Measurements from ENCODE around the gene SERPINA10. TPM values are rescaled to one million over a fixed set of nuclear protein-coding genes. Genes with fewer than 3 reads are reported as not detected.
"Not testable (repeated sequence)": the region's sequence is repeated elsewhere in the genome, so short reads cannot be mapped to it uniquely, and the experiment has no call there.

SERPINA10 gene
- total and polyA plus RNA-seq, 2 experiments from 2014 or later: 0.11 TPM; not detected in 1

DNA sequence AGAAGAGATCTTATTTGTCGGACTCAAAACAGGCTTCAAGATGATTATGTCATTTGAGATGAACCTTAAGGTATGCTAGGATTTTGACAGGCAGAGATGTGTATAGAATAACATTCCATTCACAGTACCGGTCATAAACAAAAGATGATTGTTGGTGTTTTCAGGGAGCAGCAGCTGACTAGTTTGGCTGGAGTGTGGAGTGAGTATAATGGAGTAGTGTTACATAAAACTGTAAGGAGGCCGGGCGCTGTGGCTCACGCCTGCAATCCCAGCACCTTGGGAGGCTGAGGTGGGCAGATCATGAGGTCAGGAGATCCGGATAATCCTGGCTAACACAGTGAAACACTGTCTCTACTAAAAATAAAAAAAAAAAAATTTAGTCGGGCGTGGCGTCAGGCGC is 23.9 kb downstream of the SERPINA10 start:
- no peak for DNase-seq (ENCODE audit: low spot score)
- Histone ChIP-seq H3K4me3 (no peak overlapping the region), H3K4me2 (no peak overlapping the region), H3K79me2 (replicated peaks; ENCODE audit: insufficient read depth) (no peaks in the 10 kb centered on the region), H3F3A (replicated peaks; ENCODE audit: low read depth) (no peaks in the 10 kb centered on the region), H4K20me1 (replicated peaks; ENCODE audit: insufficient read depth) (no peaks in the 10 kb centered on the region), H3K9me2 (ENCODE audit: insufficient read depth) (no peaks in the 10 kb centered on the region), H3K27me3 (ENCODE audit: insufficient read depth) (no peaks in the 10 kb centered on the region), H2AFZ (no peak overlapping the region), H3K27ac (ENCODE audit: low read depth) (no peak overlapping the region), H3K4me1 (ENCODE audit: insufficient read depth) (no peaks in the 10 kb centered on the region), H3K36me3 (ENCODE audit: insufficient read depth) (no peaks in the 10 kb centered on the region)
- Mint-ChIP-seq H3K4me1 (no peaks in the 10 kb centered on the region), H3K9me3 (no peaks in the 10 kb centered on the region), H3K27me3 (ENCODE audit: insufficient read depth, low read depth, poor library complexity) (no peaks in the 10 kb centered on the region), H3K27ac (no peak overlapping the region), H3K36me3 (ENCODE audit: low read depth) (no peaks in the 10 kb centered on the region), H3K4me3 (no peak overlapping the region)
- TF ChIP-seq, protein P1, sequence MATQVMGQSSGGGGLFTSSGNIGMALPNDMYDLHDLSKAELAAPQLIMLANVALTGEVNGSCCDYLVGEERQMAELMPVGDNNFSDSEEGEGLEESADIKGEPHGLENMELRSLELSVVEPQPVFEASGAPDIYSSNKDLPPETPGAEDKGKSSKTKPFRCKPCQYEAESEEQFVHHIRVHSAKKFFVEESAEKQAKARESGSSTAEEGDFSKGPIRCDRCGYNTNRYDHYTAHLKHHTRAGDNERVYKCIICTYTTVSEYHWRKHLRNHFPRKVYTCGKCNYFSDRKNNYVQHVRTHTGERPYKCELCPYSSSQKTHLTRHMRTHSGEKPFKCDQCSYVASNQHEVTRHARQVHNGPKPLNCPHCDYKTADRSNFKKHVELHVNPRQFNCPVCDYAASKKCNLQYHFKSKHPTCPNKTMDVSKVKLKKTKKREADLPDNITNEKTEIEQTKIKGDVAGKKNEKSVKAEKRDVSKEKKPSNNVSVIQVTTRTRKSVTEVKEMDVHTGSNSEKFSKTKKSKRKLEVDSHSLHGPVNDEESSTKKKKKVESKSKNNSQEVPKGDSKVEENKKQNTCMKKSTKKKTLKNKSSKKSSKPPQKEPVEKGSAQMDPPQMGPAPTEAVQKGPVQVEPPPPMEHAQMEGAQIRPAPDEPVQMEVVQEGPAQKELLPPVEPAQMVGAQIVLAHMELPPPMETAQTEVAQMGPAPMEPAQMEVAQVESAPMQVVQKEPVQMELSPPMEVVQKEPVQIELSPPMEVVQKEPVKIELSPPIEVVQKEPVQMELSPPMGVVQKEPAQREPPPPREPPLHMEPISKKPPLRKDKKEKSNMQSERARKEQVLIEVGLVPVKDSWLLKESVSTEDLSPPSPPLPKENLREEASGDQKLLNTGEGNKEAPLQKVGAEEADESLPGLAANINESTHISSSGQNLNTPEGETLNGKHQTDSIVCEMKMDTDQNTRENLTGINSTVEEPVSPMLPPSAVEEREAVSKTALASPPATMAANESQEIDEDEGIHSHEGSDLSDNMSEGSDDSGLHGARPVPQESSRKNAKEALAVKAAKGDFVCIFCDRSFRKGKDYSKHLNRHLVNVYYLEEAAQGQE (IDR thresholded peaks at IDR 0.05; ENCODE audit: unreplicated experiment): no peak
- TF ChIP-seq ZNF114 (CRISPR knock-in tag; IDR thresholded peaks at IDR 0.05) (no peak), EZH2 (IDR thresholded peaks at IDR 0.05; ENCODE audit: low read depth, unreplicated experiment) (no peak), JUNB (IDR thresholded peaks at IDR 0.05; ENCODE audit: unreplicated experiment) (no peak), EZH2phosphoT487 (IDR thresholded peaks at IDR 0.05; ENCODE audit: unreplicated experiment) (no peak), ZNF331 (CRISPR knock-in tag; IDR thresholded peaks at IDR 0.05; ENCODE audit: low read depth) (no peak), STAT1 (IDR thresholded peaks at IDR 0.05; ENCODE audit: unreplicated experiment) (no peak), CREB1 (CRISPR knock-in tag; IDR thresholded peaks at IDR 0.05; ENCODE audit: low read depth) (no peak), NANOG (IDR thresholded peaks at IDR 0.05; ENCODE audit: borderline replicate concordance) (no peak)
- TF ChIP-seq, protein P2, sequence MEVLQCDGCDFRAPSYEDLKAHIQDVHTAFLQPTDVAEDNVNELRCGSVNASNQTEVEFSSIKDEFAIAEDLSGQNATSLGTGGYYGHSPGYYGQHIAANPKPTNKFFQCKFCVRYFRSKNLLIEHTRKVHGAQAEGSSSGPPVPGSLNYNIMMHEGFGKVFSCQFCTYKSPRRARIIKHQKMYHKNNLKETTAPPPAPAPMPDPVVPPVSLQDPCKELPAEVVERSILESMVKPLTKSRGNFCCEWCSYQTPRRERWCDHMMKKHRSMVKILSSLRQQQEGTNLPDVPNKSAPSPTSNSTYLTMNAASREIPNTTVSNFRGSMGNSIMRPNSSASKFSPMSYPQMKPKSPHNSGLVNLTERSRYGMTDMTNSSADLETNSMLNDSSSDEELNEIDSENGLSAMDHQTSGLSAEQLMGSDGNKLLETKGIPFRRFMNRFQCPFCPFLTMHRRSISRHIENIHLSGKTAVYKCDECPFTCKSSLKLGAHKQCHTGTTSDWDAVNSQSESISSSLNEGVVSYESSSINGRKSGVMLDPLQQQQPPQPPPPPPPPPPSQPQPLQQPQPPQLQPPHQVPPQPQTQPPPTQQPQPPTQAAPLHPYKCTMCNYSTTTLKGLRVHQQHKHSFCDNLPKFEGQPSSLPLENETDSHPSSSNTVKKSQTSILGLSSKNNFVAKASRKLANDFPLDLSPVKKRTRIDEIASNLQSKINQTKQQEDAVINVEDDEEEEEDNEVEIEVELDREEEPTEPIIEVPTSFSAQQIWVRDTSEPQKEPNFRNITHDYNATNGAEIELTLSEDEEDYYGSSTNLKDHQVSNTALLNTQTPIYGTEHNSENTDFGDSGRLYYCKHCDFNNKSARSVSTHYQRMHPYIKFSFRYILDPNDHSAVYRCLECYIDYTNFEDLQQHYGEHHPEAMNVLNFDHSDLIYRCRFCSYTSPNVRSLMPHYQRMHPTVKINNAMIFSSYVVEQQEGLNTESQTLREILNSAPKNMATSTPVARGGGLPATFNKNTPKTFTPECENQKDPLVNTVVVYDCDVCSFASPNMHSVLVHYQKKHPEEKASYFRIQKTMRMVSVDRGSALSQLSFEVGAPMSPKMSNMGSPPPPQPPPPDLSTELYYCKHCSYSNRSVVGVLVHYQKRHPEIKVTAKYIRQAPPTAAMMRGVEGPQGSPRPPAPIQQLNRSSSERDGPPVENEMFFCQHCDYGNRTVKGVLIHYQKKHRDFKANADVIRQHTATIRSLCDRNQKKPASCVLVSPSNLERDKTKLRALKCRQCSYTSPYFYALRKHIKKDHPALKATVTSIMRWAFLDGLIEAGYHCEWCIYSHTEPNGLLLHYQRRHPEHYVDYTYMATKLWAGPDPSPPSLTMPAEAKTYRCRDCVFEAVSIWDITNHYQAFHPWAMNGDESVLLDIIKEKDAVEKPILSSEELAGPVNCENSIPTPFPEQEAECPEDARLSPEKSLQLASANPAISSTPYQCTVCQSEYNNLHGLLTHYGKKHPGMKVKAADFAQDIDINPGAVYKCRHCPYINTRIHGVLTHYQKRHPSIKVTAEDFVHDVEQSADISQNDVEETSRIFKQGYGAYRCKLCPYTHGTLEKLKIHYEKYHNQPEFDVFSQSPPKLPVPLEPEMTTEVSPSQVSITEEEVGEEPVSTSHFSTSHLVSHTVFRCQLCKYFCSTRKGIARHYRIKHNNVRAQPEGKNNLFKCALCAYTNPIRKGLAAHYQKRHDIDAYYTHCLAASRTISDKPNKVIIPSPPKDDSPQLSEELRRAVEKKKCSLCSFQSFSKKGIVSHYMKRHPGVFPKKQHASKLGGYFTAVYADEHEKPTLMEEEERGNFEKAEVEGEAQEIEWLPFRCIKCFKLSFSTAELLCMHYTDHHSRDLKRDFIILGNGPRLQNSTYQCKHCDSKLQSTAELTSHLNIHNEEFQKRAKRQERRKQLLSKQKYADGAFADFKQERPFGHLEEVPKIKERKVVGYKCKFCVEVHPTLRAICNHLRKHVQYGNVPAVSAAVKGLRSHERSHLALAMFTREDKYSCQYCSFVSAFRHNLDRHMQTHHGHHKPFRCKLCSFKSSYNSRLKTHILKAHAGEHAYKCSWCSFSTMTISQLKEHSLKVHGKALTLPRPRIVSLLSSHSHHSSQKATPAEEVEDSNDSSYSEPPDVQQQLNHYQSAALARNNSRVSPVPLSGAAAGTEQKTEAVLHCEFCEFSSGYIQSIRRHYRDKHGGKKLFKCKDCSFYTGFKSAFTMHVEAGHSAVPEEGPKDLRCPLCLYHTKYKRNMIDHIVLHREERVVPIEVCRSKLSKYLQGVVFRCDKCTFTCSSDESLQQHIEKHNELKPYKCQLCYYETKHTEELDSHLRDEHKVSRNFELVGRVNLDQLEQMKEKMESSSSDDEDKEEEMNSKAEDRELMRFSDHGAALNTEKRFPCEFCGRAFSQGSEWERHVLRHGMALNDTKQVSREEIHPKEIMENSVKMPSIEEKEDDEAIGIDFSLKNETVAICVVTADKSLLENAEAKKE (CRISPR knock-in tag; IDR thresholded peaks at IDR 0.05): no peak
- TF ChIP-seq, protein P3, sequence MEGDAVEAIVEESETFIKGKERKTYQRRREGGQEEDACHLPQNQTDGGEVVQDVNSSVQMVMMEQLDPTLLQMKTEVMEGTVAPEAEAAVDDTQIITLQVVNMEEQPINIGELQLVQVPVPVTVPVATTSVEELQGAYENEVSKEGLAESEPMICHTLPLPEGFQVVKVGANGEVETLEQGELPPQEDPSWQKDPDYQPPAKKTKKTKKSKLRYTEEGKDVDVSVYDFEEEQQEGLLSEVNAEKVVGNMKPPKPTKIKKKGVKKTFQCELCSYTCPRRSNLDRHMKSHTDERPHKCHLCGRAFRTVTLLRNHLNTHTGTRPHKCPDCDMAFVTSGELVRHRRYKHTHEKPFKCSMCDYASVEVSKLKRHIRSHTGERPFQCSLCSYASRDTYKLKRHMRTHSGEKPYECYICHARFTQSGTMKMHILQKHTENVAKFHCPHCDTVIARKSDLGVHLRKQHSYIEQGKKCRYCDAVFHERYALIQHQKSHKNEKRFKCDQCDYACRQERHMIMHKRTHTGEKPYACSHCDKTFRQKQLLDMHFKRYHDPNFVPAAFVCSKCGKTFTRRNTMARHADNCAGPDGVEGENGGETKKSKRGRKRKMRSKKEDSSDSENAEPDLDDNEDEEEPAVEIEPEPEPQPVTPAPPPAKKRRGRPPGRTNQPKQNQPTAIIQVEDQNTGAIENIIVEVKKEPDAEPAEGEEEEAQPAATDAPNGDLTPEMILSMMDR (conservative IDR thresholded peaks at IDR 0.05; ENCODE audit: low read depth in 2 of 2): no peak
- ATAC-seq: no peak

DNA sequence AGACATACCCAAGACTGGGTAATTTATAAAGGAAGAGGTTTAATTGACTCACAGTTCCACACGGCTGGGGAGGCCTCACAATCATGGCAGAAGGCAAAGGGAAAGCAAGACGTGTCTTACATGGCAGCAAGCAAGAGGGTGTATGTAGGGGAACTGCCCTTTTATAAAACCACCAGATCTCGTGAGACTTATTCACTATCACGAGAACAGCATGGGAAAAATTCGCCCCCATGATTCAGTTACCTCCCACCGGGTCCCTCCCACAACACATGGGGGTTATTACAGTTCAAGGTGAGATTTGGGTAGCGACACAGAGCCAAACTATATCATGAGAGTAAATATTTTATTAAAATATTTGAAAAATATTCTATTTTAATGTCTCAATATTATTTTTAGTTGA is 24.5 kb downstream of the SERPINA10 start:
- not testable (repeated sequence) for H3K79me2 ChIP-seq (replicated peaks; ENCODE audit: insufficient read depth); H3K4me1 ChIP-seq (ENCODE audit: insufficient read depth); H2AFZ ChIP-seq; DNase-seq (ENCODE audit: low spot score); H3K4me3 Mint-ChIP-seq; H3K27me3 ChIP-seq (ENCODE audit: insufficient read depth); H3K36me3 ChIP-seq (ENCODE audit: insufficient read depth); H3K27ac ChIP-seq (ENCODE audit: low read depth); H3K9me2 ChIP-seq (ENCODE audit: insufficient read depth); H3K4me1 Mint-ChIP-seq; H3K4me2 ChIP-seq; H3K9me3 Mint-ChIP-seq; H3F3A ChIP-seq (replicated peaks; ENCODE audit: low read depth); H3K4me3 ChIP-seq; H4K20me1 ChIP-seq (replicated peaks; ENCODE audit: insufficient read depth); H3K27ac Mint-ChIP-seq; H3K27me3 Mint-ChIP-seq (ENCODE audit: insufficient read depth, low read depth, poor library complexity); ATAC-seq; H3K36me3 Mint-ChIP-seq (ENCODE audit: low read depth)

Data from GM23338 (cell line).